ENCODE measurements around the gene AHI1. TPM values are rescaled to one million over a fixed set of nuclear protein-coding genes. Genes with fewer than 3 reads are reported as not detected.

Gene AHI1
- total RNA-seq, 2 experiments from 2014 or later = 21.4 to 33.9 TPM

- DNase-seq (ENCODE audit: low spot score) = no peak
- Histone ChIP-seq H3K27ac (ENCODE audit: low read depth, low read length, poor library complexity, severe bottlenecking) (no peak overlapping the region), H3K79me2 (ENCODE audit: insufficient read depth, low read depth, low read length) (no peaks in the 10 kb centered on the region), H3K4me2 (ENCODE audit: low read length) (no peak overlapping the region), H3K9me2 (ENCODE audit: insufficient read depth, low read length) (no peaks in the 10 kb centered on the region), H3K36me3 (ENCODE audit: insufficient read depth, low read length) (no peaks in the 10 kb centered on the region), H3K9me3 (ENCODE audit: low read length) (no peaks in the 10 kb centered on the region), H3K4me3 (ENCODE audit: low read depth, low read length, poor library complexity, severe bottlenecking) (no peak overlapping the region), H2AFZ (ENCODE audit: low read length) (peak overlapping the region; percentile 43; the same call in 1 of the 2 replicates), H4K20me1 (ENCODE audit: insufficient read depth, low read length) (no peaks in the 10 kb centered on the region), H3K4me1 (ENCODE audit: insufficient read depth, low read length, poor library complexity, severe bottlenecking) (peaks cover 12% of the 10 kb centered on the region)
- ChIA-PET POLR2A (interaction anchor here (0.5 to 1.6 kb wide), 7 partner anchors 10 to 101 kb away, joined by 3 to 6 read pairs (median 3); partner anchors contain the start of gene MYB), CTCF (ENCODE audit: unreplicated experiment) (no interaction called here)
- TF ChIP-seq CTCF (conservative IDR thresholded peaks at IDR 0.05; ENCODE audit: low read length) (peak; percentile 67), EZH2phosphoT487 (IDR thresholded peaks at IDR 0.05; ENCODE audit: borderline replicate concordance, low read depth, low read length) (no peak)
- intact Hi-C loops (cut with micrococcal nuclease; ENCODE audit: unreplicated experiment) = no loop called here
- no TSS peak for BruUV-seq (replicated peaks)
These were observed 239.7 kb downstream of the AHI1 start for GRCh38 chr6:135257631-135258405.

GRCh38 chr6:135256866-135257265 is 240.7 kb downstream of the AHI1 start:
- Histone ChIP-seq H3K36me3 (ENCODE audit: insufficient read depth, low read length) (no peaks in the 10 kb centered on the region), H4K20me1 (ENCODE audit: insufficient read depth, low read length) (no peaks in the 10 kb centered on the region), H3K9me3 (ENCODE audit: low read length) (no peaks in the 10 kb centered on the region), H2AFZ (ENCODE audit: low read length) (peak overlapping the region; percentile 43; the same call in 1 of the 2 replicates), H3K4me2 (ENCODE audit: low read length) (no peak overlapping the region), H3K9me2 (ENCODE audit: insufficient read depth, low read length) (no peaks in the 10 kb centered on the region), H3K27ac (ENCODE audit: low read depth, low read length, poor library complexity, severe bottlenecking) (no peak overlapping the region), H3K4me1 (ENCODE audit: insufficient read depth, low read length, poor library complexity, severe bottlenecking) (peaks cover 10% of the 10 kb centered on the region), H3K79me2 (ENCODE audit: insufficient read depth, low read depth, low read length) (no peaks in the 10 kb centered on the region), H3K4me3 (ENCODE audit: low read depth, low read length, poor library complexity, severe bottlenecking) (no peak overlapping the region)
- no peak for TF ChIP-seq EZH2phosphoT487 (IDR thresholded peaks at IDR 0.05; ENCODE audit: borderline replicate concordance, low read depth, low read length)
- no peak for TF ChIP-seq CTCF (conservative IDR thresholded peaks at IDR 0.05; ENCODE audit: low read length)
- ChIA-PET POLR2A (interaction anchor here (0.7 to 1.6 kb wide), 5 partner anchors 11 to 437 kb away, joined by 3 to 6 read pairs (median 5); no protein-coding TSS in a partner anchor), CTCF (ENCODE audit: unreplicated experiment) (interaction anchor here (0.8 to 1.0 kb wide), 2 partner anchors 12 to 14 kb away, joined by 3 to 4 read pairs; no protein-coding TSS in a partner anchor)
- no peak for DNase-seq (ENCODE audit: low spot score)
- no TSS peak for BruUV-seq (replicated peaks)
- intact Hi-C loops (cut with micrococcal nuclease; ENCODE audit: unreplicated experiment) = no loop called here

GRCh38 chr6:135254471-135254870 is 243.1 kb downstream of the AHI1 start:
- no peaks in the 10 kb centered on the region for H3K9me3 ChIP-seq (ENCODE audit: low read length)
- BruUV-seq (replicated peaks) = no TSS peak
- no peak for DNase-seq (ENCODE audit: low spot score)
- intact Hi-C loops (cut with micrococcal nuclease; ENCODE audit: unreplicated experiment) = no loop called here
- peaks cover 12% of the 10 kb centered on the region for H3K4me1 ChIP-seq (ENCODE audit: insufficient read depth, low read length, poor library complexity, severe bottlenecking)
- TF ChIP-seq EZH2phosphoT487 (IDR thresholded peaks at IDR 0.05; ENCODE audit: borderline replicate concordance, low read depth, low read length) = no peak
- no peak for TF ChIP-seq CTCF (conservative IDR thresholded peaks at IDR 0.05; ENCODE audit: low read length)
- no peak overlapping the region for H3K4me2 ChIP-seq (ENCODE audit: low read length)
- no peak overlapping the region for H3K27ac ChIP-seq (ENCODE audit: low read depth, low read length, poor library complexity, severe bottlenecking)
- no peaks in the 10 kb centered on the region for H3K9me2 ChIP-seq (ENCODE audit: insufficient read depth, low read length)
- CTCF ChIA-PET (ENCODE audit: unreplicated experiment) = no interaction called here
- no peaks in the 10 kb centered on the region for H3K36me3 ChIP-seq (ENCODE audit: insufficient read depth, low read length)
- no peak overlapping the region for H2AFZ ChIP-seq (ENCODE audit: low read length)
- H4K20me1 ChIP-seq (ENCODE audit: insufficient read depth, low read length) = no peaks in the 10 kb centered on the region
- H3K4me3 ChIP-seq (ENCODE audit: low read depth, low read length, poor library complexity, severe bottlenecking) = no peak overlapping the region
- POLR2A ChIA-PET = no interaction called here
- H3K79me2 ChIP-seq (ENCODE audit: insufficient read depth, low read depth, low read length) = no peaks in the 10 kb centered on the region
